GM12864 (cell line): ENCODE results near the gene NSG1.
"Not testable (repeated sequence)": the region's sequence is repeated elsewhere in the genome, so short reads cannot be mapped to it uniquely, and the experiment has no call there.

Experiments used
- DNase-seq: peaks from one replicate; pipeline ENCODE4 v3.0.0-alpha.2; 2011; ENCODE audit warnings: low read depth
- H3K4me3 ChIP-seq: 2 replicates; pipeline ENCODE4 v1.5.1; 2011; ENCODE audit warnings: mild to moderate bottlenecking, low read depth, low read length, control low read depth
- CTCF ChIP-seq: IDR thresholded peaks from 2 replicates; pipeline ENCODE4 v1.5.1; 2011; ENCODE audit warnings: low read depth, mild to moderate bottlenecking, moderate library complexity, low read length, control low read depth, inconsistent platforms; ENCODE audit errors: missing control alignments

The NSG1 gene

GRCh38 chr4:4461178-4461577 is 74.3 kb downstream of the NSG1 start:
- no peak for TF ChIP-seq CTCF
- no peak overlapping the region for H3K4me3 ChIP-seq
- no peak for DNase-seq

GRCh38 chr4:4461850-4462249 is 74.9 kb downstream of the NSG1 start:
- TF ChIP-seq CTCF, result no peak
- DNase-seq, result no peak
- no peak overlapping the region for H3K4me3 ChIP-seq

- no peak overlapping the region for H3K4me3 ChIP-seq
- no peak for TF ChIP-seq CTCF
- no peak for DNase-seq
These were observed 76.1 kb downstream of the NSG1 start for GRCh38 chr4:4462970-4463369.

GRCh38 chr4:4465238-4465637 is 78.3 kb downstream of the NSG1 start:
- H3K4me3 ChIP-seq, DNase-seq: not testable (repeated sequence)
